Hepatocyte (in vitro differentiated cells): ENCODE results near the gene FAM13C.

Source experiments
- EZH2 ChIP-seq: fragments of 200-600 bp; sonication (generic); IDR thresholded peaks from 2 replicates; pipeline ENCODE4 v1.6.1; 2016; ENCODE audit warnings: antibody characterized with exemption, mild to moderate bottlenecking, borderline replicate concordance
- TF ChIP-seq, protein P1 (sequence below): fragments of 200-600 bp; sonication (generic); IDR thresholded peaks from 2 replicates; pipeline ENCODE4 v1.5.1; 2016; ENCODE audit warnings: antibody characterized with exemption, mild to moderate bottlenecking; ENCODE audit not compliant: poor library complexity

DNA sequence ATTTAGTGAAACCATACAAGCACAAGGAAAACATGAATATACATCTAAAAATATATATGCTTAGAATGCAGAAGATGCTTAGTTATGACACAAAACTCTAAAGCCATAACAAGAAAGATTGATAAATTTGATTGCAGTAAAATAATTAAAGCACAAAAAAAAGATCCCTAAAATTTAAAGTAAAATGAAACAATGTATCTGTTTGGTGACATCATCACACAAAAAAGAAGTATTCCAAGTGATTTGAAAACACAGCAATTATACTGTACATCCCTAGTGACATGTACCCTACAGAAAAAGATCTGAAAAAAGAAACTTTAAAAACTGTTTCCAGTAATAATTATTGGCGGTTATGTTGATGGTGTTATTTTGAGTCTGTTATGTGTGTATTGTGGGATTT, 148.2 kb downstream of the FAM13C start:
- no peak for TF ChIP-seq EZH2
- TF ChIP-seq, protein P1, sequence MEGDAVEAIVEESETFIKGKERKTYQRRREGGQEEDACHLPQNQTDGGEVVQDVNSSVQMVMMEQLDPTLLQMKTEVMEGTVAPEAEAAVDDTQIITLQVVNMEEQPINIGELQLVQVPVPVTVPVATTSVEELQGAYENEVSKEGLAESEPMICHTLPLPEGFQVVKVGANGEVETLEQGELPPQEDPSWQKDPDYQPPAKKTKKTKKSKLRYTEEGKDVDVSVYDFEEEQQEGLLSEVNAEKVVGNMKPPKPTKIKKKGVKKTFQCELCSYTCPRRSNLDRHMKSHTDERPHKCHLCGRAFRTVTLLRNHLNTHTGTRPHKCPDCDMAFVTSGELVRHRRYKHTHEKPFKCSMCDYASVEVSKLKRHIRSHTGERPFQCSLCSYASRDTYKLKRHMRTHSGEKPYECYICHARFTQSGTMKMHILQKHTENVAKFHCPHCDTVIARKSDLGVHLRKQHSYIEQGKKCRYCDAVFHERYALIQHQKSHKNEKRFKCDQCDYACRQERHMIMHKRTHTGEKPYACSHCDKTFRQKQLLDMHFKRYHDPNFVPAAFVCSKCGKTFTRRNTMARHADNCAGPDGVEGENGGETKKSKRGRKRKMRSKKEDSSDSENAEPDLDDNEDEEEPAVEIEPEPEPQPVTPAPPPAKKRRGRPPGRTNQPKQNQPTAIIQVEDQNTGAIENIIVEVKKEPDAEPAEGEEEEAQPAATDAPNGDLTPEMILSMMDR: no peak
